ENCODE measurements around the gene GABPA. TPM values are rescaled to one million over a fixed set of nuclear protein-coding genes. Genes with fewer than 3 reads are reported as not detected.
"Not testable (repeated sequence)": the region's sequence is repeated elsewhere in the genome, so short reads cannot be mapped to it uniquely, and the experiment has no call there.

Gene GABPA
- polyA plus RNA-seq (ENCODE audit: insufficient read length in 4 of 4): 10 to 100 TPM; 42.2 to 56.1 (median 54.3) TPM

DNA sequence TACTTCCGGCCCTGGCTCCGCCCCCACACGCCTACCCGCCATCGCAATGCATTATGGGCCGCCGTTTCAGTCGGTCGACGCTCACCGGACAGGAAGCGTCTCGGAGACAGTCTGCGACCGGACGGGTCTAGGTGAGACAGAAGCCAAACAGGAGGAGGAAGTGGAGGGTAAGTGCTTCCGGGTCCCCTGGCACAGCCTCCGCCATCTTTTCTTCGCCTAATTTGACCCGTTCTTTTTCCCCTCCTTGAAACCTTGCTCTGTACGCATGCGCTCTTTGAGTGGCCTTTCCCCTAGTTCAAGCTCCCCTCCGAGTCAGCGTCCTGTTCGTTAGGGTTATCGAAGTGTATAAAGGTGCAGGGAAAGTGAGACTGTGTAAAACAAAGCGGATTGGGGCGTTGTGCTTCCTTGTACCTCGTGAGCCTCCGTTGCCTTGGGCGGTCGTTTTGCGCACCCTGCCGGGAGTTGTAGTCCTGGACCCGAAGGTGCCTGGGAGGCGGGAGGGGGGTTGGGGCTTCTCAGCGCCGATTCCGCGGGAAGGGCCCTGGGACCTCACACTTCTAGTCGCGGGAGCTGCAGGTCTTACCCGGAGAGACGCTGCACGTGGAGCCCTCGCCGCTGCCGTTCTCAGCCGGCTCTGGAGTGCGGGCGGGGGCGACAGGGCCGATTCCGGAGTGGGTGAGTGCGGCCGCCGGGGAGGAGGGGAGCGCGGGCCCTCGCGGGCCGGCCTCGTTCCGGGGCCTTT, at the start of gene GABPA, which contains the start of gene ATP5PF:
GABPA (plus strand) TSS at position 69 of the 742 bp plus-strand sequence. CDS start 6,627 bp downstream, outside the sequence.
ATP5PF (minus strand) TSS at position 1 of the 742 bp plus-strand sequence. CDS start 5,110 bp downstream, outside the sequence.
- DNase-seq (ENCODE audit: low read depth in 4 of 4, low spot score in 3 of 4): peak; percentile 92 to 97 (median 96)

- DNase-seq (ENCODE audit: low read depth in 4 of 4, low spot score in 3 of 4): no peak
Measured at GRCh38 chr21:25687787-25688186, 47.0 kb upstream of the GABPA start.

GRCh38 chr21:25688275-25689155, 46.3 kb upstream of the GABPA start:
- DNase-seq (ENCODE audit: low read depth in 4 of 4, low spot score in 3 of 4): peak in 1 of 4 donors; percentile 3

- no peak for DNase-seq (ENCODE audit: low read depth in 4 of 4, low spot score in 3 of 4)
Measured at GRCh38 chr21:25689226-25689625, 45.5 kb upstream of the GABPA start.

DNA sequence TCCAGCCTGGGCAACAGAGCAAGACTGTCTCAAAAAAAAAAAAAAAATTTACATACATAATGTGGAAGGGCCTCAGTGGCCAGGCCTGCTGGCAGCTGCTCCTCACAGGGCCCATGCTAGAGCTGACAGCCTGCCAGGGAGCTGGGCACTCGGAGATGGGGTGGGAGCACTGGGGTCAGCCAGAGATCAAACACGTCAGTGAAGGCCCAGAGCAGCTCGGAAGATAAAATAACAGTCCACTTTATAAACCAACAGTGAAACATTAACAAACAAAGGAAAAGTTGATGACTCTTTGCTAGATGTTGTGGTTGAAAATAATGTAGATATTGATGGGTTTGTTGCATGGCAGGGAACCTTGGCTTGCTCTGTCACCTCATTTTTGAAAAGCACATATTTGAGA, 42.8 kb upstream of the GABPA start:
- no peak for DNase-seq (ENCODE audit: low read depth in 4 of 4, low spot score in 3 of 4)

DNA sequence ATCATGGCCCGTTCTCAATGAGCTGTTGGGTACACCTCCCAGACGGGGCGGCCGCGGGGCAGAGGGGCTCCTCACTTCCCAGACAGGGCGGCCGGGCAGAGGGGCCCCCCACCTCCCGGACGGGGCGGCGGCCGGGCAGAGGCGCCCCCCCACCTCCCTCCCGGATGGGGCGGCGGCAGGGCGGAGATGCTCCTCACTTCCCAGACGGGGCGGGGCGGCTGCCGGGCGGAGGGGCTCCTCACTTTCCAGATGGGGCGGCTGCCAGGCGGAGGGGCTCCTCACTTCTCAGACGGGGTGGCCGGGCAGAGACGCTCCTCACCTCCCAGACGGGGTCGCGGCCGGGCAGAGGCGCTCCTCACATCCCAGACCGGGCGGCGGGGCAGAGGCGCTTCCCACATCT, 39.3 kb upstream of the GABPA start:
- DNase-seq (ENCODE audit: low read depth in 4 of 4, low spot score in 3 of 4): not testable (repeated sequence)

- DNase-seq (ENCODE audit: low read depth in 4 of 4, low spot score in 3 of 4): no peak
Measured at GRCh38 chr21:25700741-25701140, 34.0 kb upstream of the GABPA start.

DNA sequence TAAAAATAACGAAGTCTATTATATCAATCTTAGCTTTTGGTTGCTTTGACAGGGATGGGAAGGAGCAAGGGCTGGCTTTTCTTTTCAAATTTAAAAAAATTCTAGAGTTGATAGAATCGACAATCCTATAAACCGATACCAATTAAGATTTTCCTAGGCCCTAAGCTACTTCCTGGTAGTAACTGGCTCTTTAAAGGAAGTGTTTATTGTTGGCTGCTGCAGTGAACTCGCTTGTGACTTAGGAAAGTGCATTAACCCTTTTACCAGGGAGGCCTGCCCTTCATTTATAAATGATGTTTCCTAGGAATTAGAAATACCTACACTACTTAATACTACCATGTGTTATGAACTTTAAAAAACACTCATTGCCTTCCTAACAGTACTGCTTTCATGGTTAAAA, 33.2 kb upstream of the GABPA start:
- no peak for DNase-seq (ENCODE audit: low read depth in 4 of 4, low spot score in 3 of 4)

GRCh38 chr21:25708467-25709065, 26.2 kb upstream of the GABPA start:
- DNase-seq (ENCODE audit: low read depth in 4 of 4, low spot score in 3 of 4): peak in 3 of 4 donors; percentile 5 to 17 (median 14)

DNA sequence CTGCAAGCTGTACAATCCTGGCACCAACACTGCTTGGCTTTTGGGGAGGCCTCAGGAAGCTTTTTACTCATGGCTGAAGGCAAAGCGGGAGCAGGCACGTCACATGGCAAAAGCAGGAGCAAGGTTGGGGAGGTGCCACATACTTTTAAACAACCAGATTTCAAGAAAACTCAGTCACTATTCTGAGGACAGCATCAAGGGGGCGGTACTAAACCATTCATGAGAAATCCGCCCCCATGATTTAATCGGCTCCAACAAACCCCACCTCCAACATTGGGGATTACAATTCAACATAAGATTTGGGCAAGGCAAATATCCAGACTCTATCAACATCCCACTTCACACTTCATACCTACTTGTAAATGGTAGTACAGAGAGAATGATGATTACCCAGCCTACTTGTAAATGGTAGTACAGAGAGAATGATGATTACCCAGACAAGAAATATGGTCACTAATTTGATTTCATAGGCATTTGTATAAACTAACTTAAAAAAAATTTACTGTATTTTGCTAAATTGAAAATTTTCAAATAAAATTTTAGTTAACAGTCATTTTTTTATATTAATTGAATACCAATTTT, 25.0 kb upstream of the GABPA start:
- DNase-seq (ENCODE audit: low read depth in 4 of 4, low spot score in 3 of 4): no peak

GRCh38 chr21:25710550-25710949, 24.2 kb upstream of the GABPA start:
- no peak for DNase-seq (ENCODE audit: low read depth in 4 of 4, low spot score in 3 of 4)

DNA sequence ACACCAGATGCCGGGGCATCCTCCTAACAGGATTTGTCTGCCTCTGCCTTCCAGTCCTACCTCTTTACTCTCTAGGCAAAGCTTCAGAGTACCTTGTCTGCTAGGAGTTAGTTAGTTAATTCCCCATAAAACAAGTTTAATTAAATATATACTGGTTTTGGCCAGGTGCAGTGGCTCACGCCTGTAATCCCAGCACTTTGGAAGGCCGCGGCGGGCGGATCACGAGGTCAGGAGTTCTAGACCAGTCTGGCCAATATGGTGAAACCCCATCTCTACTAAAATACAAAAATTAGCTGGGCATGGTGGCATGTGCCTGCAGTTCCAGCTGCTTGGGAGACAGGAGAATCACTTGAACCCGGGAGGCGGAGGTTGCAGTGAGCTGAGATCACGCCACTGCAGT, 20.7 kb upstream of the GABPA start:
- DNase-seq (ENCODE audit: low read depth in 4 of 4, low spot score in 3 of 4): not testable (repeated sequence)

DNA sequence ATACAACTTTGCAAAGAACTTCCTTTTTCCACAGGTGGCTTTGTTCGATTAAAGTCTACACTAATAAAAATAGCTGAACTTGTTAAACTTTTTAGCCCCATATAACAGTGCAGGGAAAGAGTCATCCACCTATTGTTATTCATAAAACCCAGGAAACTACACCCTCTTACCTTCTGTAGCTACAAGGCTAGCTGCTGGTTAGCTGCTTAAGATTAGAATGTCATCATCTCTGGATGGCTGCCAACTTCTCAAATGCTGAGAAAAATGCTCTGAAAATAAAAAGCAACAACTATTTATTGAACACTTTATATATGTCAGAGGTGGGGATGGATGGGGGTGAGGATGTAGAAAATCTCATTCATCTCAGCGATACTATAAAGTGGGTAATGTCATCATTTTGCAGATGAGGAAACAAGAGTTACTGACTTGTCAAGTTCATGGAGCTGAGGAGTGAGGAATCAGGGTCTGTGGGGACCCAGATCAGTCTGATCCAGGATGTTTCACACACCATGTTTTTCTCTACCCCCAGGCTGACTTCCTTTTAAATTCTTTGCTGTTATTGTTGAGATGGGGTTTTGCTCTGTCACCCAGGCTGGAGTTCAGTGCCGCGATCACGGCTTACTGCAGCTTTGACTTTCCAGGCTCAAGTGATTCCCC, 17.2 kb upstream of the GABPA start:
- no peak for DNase-seq (ENCODE audit: low read depth in 4 of 4, low spot score in 3 of 4)

- no peak for DNase-seq (ENCODE audit: low read depth in 4 of 4, low spot score in 3 of 4)
Measured at GRCh38 chr21:25721987-25722386, 12.8 kb upstream of the GABPA start.

DNA sequence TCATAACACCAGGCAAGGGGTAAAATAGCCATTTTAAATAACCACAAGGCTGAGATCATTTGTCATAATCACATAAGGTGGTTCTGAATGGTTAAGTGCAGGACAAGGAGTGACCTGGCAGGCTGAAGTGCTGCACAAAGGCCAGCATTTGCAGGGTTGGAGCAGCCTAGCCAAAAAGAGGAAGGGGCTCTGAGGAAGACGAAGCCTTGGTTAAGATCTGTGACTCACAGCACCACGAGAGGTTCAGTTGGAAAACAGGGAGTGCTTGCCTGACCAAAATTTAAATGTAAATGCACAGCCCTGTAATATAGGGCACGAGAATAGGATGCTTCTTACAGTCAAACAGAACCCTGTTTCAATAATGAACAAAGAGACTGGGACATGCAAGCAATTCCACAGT, 12.1 kb upstream of the GABPA start:
- no peak for DNase-seq (ENCODE audit: low read depth in 4 of 4, low spot score in 3 of 4)

DNA sequence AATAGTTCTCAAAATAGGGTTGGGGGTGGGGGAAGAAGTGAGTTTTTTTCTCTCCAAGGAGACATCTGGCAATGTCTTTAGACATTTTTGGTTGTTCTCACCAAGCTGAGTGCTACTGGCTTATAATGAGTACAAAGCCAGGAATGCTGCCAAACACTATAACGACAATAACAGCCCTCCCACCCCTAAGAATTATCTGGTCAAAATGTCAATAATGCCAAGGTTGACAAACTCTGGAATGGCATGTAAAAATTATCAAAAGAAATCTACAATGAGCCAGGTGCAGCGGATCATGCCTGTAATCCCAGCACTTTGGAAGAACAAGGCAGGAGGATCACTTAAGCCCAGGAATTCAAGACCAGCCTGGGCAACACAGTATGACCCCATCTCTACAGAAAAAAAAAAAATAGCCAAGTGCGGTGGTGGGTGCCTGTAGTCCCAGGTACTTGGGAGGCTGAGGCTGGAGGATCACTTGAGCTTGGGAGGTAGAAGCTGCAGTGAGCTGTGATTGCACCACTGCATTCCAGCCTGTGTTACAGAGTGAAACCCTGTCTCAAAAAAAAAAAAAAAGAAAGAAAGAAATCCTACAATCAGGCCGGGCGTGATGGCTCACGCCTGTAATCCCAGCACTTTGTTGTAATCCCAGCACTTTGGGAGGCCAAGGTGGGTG, 2.5 kb upstream of the GABPA start:
- no peak for DNase-seq (ENCODE audit: low read depth in 4 of 4, low spot score in 3 of 4)

DNA sequence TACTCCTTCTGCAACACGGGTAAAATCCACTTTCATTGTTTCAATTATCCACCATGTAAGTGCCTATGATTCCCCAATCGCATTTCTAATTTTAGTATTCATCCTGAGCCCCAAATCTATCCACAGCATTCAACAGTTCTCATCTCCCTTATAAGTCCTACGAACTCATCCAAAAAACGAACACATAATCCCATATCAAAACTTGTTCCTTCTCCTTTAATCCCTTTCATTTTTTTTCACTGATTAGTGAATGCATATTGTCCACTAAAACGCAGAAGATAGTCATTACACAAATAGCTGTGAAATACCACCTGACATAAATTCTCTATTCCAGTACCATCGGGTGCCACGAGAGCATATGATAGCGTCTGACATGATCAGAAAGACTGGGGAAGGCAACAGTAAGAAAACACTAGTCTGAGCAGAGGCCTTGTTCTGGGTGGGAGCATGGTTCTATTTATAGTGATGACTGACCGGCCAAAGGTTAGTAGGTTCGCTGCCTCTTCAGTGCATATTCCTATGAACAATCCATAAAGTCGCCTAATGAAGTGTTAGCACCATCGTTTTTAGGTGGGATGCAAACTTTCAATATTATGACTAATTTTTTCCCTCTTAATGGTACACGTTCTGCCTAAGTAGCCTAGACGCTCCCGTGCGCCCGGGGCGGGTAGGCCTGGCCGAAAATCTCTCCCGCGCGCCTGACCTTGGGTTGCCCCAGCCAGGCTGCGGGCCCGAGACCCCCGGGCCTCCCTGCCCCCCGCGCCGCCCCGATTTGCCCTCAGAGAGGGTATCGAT, 716 bp upstream of the GABPA start:
- peak in 3 of 4 donors; percentile 4 to 20 (median 12) for DNase-seq (ENCODE audit: low read depth in 4 of 4, low spot score in 3 of 4)

DNA sequence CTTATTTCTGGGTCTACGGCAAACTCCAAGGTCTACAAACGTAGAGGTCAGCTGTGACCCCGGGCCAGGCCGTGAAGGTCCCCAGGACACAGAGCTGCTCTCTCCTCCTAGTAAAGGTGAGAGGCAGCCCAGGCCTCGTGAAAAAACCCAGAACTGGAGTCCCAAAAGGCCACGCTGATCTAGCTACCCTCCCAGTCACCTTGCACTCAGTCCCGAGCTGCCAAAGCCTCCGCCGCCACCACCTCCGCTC, 193 bp upstream of the GABPA start:
- no peak for DNase-seq (ENCODE audit: low read depth in 4 of 4, low spot score in 3 of 4)

Measured in right renal pelvis (tissue), 4 donors.